ENCODE measurements around the gene GPANK1. TPM values are rescaled to one million over a fixed set of nuclear protein-coding genes. Genes with fewer than 3 reads are reported as not detected.

GPANK1 gene
- total and polyA plus RNA-seq, 2 of the 13 experiments (the other 11 are each of a cell fraction or from before 2014, with no cell fraction given): 15.4 to 22.8 TPM

GRCh38 chr6:31652925-31653724, 11.7 kb downstream of the GPANK1 start (continued):
- TF ChIP-seq HNF1A (IDR thresholded peaks at IDR 0.05; ENCODE audit: low read depth) (peak; percentile 50), HNF1A (CRISPR knock-in tag; IDR thresholded peaks at IDR 0.05; ENCODE audit: borderline replicate concordance) (no peak; the same call in 1 of the 2 replicates), ZNF124 (CRISPR knock-in tag; IDR thresholded peaks at IDR 0.05) (no peak), ZNF737 (CRISPR knock-in tag; IDR thresholded peaks at IDR 0.05; ENCODE audit: borderline replicate concordance) (no peak), SALL1 (CRISPR knock-in tag; IDR thresholded peaks at IDR 0.05) (peak; percentile 53), ZNF552 (CRISPR knock-in tag; IDR thresholded peaks at IDR 0.05; ENCODE audit: borderline replicate concordance) (0 out of 2 replicates have a peak, but pooled peaks have one; percentile 16), TCF7 (IDR thresholded peaks at IDR 0.05; ENCODE audit: low read depth) (0 out of 2 replicates have a peak, but pooled peaks have one; percentile 23), ZEB1 (IDR thresholded peaks at IDR 0.05; ENCODE audit: insufficient replicate concordance, low read depth) (no peak), ZNF644 (CRISPR knock-in tag; IDR thresholded peaks at IDR 0.05; ENCODE audit: low read depth) (no peak), ZBTB33 (CRISPR knock-in tag; IDR thresholded peaks at IDR 0.05) (no peak), TRIM22 (IDR thresholded peaks at IDR 0.05) (no peak), ZBTB46 (CRISPR knock-in tag; IDR thresholded peaks at IDR 0.05; ENCODE audit: borderline replicate concordance) (no peak), STAT6 (CRISPR knock-in tag; IDR thresholded peaks at IDR 0.05; ENCODE audit: borderline replicate concordance) (no peak)

Measured in HepG2 (cell line).